Activated CD8-positive, alpha-beta memory T cell treated with anti-CD3 and anti-CD28 coated beads for 36 hours (primary cell): Measurements from ENCODE around the gene MSANTD1. TPM values are rescaled to one million over a fixed set of nuclear protein-coding genes. Genes with fewer than 3 reads are reported as not detected.

ENCODE experiments used
- CTCF ChIA-PET: fragments of 350-600 bp; sonication (Branson Sonifier 250); formaldehyde crosslinking; loops from one replicate; lab custom pipeline; 2021; ENCODE audit warnings: antibody characterized with exemption; lab: Charles Lee
- POLR2A ChIA-PET: fragments of 350-600 bp; sonication (Branson Sonifier 250); formaldehyde crosslinking; loops from one replicate; lab custom pipeline; 2021; ENCODE audit warnings: antibody characterized with exemption; lab: Charles Lee
- total RNA-seq, 2 experiments: library from RNA; stranded (reverse); gene quantifications; one replicate each; pipeline ENCODE4 v1.2.3, GENCODE V29; 2021

The MSANTD1 gene
- total RNA-seq, 2 experiments from 2014 or later = 0.21 to 0.44 TPM

GRCh38 chr4:3213661-3214250 is 35.2 kb upstream of the MSANTD1 start:
- CTCF ChIA-PET = interaction anchor here (1.0 kb wide), 1 partner anchor 12 kb away, joined by 5 read pairs; no protein-coding TSS in a partner anchor
- POLR2A ChIA-PET = no interaction called here

DNA sequence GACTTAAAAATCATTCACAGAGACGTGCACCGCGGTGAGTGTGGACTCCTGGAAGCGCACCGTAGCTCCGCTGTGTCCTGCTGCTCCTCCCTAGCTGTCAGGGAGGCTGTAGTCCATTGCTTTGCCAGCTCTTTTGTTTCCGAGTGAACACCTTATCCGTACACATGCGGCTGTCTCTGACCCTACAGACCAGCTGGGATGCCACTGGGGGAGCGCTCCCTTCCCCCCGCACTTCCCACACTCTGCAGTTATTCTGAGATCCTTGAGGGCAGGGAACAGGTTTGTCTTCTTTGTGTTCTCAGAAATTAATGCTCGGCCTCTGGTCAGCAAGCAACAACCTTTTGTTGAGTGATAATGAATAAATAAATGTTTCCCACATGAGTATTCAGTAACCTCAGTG is 33.7 kb upstream of the MSANTD1 start:
- ChIA-PET CTCF (no interaction called here), POLR2A (no interaction called here)

- ChIA-PET POLR2A (no interaction called here), CTCF (no interaction called here)
These were observed 33.2 kb upstream of the MSANTD1 start for GRCh38 chr4:3215733-3216132.

DNA sequence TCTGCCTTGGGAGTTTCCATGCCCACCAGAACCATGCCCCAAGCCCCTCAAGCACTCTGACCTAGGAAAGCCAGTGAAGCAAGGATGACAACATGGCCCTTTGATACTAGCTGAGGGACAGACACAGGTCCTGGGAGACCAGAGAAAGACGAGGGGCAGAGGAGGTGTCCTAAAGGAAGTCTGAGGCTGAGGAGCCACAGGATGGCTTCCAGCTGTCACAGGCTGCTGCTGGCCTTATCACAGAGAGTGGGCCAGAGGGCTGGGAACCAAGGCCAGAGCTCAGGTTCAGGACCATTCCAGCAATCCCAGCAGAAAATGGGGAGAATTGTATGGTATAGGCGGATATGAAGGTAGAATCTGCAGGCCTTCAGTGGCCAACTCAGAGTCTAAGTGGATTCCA is 31.7 kb upstream of the MSANTD1 start:
- POLR2A ChIA-PET = no interaction called here

DNA sequence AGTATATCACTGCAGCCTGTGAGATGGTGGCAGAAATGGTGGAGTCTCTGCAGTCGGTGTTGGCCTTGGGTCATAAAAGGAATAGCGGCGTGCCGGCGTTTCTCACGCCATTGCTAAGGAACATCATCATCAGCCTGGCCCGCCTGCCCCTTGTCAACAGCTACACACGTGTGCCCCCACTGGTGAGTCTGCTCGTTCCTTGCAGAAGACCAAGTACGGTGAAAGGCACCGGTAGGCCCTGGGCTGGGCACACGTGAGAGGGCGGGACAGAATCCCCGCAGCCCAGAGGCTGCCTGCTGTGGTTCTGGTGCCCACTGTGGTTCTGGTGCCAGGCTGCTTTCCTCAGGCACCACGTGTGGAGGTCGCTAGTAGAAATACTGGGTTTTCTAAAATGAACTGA is 31.2 kb upstream of the MSANTD1 start:
- ChIA-PET CTCF (interaction anchor here (0.6 kb wide), 1 partner anchor 192 kb away, joined by 3 read pairs; no protein-coding TSS in a partner anchor), POLR2A (interaction anchor here (0.7 kb wide), 1 partner anchor 474 kb away, joined by 4 read pairs; no protein-coding TSS in a partner anchor)

More for the DNA sequence above, 31.7 kb upstream of the MSANTD1 start:
- CTCF ChIA-PET = interaction anchor here (0.6 kb wide), 1 partner anchor 192 kb away, joined by 3 read pairs; no protein-coding TSS in a partner anchor

GRCh38 chr4:3218824-3219760 is 29.9 kb upstream of the MSANTD1 start:
- ChIA-PET POLR2A (no interaction called here), CTCF (interaction anchor here (1.1 kb wide), 1 partner anchor 51 kb away, joined by 3 read pairs; no protein-coding TSS in a partner anchor)

GRCh38 chr4:3219761-3220475 is 29.0 kb upstream of the MSANTD1 start:
- CTCF ChIA-PET = interaction anchor here (0.6 kb wide), 1 partner anchor 13 kb away, joined by 3 read pairs; no protein-coding TSS in a partner anchor

GRCh38 chr4:3220476-3221183 is 28.3 kb upstream of the MSANTD1 start:
- CTCF ChIA-PET = interaction anchor here (0.6 kb wide), 1 partner anchor 12 kb away, joined by 3 read pairs; no protein-coding TSS in a partner anchor
- POLR2A ChIA-PET = no interaction called here

More at GRCh38 chr4:3219761-3220475, 29.0 kb upstream of the MSANTD1 start:
- POLR2A ChIA-PET = no interaction called here

DNA sequence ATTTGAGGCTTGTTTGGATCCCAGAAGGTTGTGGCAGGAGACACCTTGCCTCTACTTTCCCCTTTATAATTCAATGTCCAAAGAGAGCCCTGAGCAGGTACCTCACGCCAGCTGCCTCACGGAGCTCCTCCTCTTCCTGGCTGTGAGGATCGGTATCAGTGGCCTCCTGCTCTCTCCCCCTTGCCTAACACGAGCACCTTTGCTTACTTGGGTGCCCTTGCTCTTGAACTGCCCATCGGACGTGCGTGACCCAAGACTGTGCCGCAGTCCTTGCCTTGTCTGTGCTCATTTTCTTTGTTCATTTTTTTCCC is 27.8 kb upstream of the MSANTD1 start:
- CTCF ChIA-PET = no interaction called here
- POLR2A ChIA-PET = no interaction called here

- POLR2A ChIA-PET = no interaction called here
- CTCF ChIA-PET = no interaction called here
These were observed 27.0 kb upstream of the MSANTD1 start for GRCh38 chr4:3221996-3222395.

- CTCF ChIA-PET = interaction anchor here (1.0 kb wide), 1 partner anchor 12 kb away, joined by 3 read pairs; no protein-coding TSS in a partner anchor
- POLR2A ChIA-PET = no interaction called here
These were observed 25.6 kb upstream of the MSANTD1 start for GRCh38 chr4:3223346-3223745.

DNA sequence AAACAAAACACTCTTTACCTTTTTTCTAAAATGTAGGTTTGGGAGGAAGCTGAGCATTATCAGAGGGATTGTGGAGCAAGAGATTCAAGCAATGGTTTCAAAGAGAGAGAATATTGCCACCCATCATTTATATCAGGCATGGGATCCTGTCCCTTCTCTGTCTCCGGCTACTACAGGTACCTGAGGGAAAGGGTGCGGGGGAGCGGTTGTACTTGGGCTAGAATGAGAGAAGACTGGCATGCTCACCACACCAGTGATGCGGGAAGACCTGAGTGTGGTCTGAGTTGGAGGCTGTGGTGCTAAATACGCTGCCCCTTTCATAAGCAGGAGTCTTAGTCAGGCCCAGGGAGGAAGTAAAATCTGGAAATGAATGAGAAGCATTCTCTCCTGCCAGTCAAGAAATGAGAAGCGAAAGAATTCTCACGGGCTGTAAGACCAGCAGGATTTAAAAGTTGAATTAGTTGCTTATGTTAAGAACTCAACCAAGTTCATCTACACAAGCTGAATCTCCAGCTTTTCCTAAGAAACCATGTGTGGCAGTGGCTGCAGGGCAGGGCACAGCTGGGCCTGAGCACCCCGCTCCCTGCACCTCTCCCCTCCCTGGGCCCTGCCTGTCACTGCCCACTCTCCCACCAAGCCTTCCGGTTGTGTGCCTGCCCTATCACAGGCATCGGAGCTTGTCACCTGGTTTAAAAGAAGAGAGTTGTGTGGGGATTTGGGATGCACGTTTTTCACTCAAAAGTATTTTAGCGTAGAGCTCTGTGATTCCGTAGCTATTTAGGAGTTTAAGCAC is 24.8 kb upstream of the MSANTD1 start:
- ChIA-PET CTCF (interaction anchor here (1.0 to 1.5 kb wide), 2 partner anchors 13 to 116 kb away, joined by 3 to 4 read pairs; no protein-coding TSS in a partner anchor), POLR2A (no interaction called here)

DNA sequence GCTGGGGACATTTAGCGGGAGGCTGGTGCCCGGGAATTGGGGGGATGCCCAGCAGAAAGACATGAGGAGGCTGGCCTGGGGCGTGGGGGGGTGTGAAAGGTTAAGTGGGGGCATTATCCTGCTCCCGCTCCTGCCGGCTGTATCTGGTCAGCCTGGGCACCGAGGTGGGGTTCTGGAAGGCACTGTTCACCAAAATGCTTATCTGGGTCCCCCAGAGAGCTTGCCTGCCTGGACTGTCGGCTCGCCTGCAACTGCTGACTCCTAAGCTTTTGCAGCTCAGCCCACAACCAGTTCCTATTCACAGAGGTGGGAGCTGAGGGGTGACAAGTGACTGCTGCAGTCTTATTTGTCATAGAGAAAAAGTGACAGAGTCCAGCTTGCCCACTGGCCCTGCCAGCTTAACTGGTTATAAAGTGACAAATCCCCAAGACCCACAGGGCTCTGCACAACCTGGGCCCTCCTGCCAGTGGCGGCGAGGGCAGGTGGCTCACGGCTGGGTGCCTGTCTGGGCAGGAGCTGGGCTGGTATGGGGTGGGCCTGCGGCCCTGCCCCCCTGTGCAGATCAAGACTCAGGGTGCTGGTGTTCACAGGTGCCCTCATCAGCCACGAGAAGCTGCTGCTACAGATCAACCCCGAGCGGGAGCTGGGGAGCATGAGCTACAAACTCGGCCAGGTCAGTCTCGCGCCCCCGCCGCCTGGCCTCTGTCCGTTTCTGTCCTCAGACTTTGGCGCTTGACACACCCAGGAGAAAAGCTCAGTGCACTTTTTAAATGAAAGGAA is 23.7 kb upstream of the MSANTD1 start:
- POLR2A ChIA-PET = no interaction called here

GRCh38 chr4:3225936-3226335 is 23.0 kb upstream of the MSANTD1 start:
- ChIA-PET CTCF (interaction anchor here (1.5 kb wide), 1 partner anchor 117 kb away, joined by 4 read pairs; no protein-coding TSS in a partner anchor), POLR2A (no interaction called here)

More for the DNA sequence above, 23.7 kb upstream of the MSANTD1 start:
- CTCF ChIA-PET = interaction anchor here (1.5 kb wide), 1 partner anchor 117 kb away, joined by 4 read pairs; no protein-coding TSS in a partner anchor

DNA sequence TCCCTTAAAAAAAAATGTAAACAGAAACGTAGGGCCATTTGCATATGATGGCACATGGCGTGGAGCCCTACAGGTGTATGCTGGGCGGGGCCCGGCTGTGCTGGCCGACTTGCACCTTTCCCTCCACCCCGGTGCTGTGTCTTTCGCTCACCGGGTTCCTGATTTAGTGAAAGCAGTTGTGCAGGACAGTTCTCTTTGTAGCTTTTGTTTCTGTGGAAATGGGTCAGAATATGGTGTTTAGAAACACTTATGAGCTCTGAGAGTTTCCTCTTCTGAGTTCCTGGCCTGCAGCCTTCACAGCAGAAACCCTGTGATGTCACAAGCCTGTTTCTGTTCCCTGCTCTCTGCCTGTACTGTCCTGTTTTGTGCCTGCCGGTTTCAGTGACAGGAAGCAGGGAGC is 22.5 kb upstream of the MSANTD1 start:
- ChIA-PET POLR2A (no interaction called here), CTCF (no interaction called here)

DNA sequence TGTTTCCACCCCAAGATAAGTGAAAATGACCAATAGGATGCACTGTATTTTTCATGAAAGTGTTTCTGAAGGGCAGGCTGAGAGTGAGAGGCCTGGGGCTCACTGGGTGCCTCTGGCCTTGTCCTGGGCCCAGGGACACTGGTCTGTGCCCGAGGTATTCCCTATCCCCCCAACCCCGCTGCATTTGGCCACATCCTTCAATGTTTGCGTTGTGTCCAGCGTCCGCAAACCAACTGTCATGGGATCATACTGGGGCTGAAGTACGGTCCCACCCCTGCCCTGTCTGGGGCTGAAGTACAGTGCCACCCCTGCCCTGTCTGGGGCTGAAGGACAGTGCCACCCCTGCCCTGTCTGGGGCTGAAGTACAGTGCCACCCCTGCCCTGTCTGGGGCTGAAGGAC is 22.0 kb upstream of the MSANTD1 start:
- CTCF ChIA-PET = no interaction called here
- POLR2A ChIA-PET = no interaction called here
